Loucy (cell line): ENCODE results near the gene SCYL3.

ENCODE experiments used
- H2AFZ ChIP-seq: fragments of 200-600 bp; sonication (generic); 2 replicates; pipeline ENCODE4 v1.6.0; 2016; ENCODE audit warnings: antibody characterized with exemption, mild to moderate bottlenecking, low read length, moderate library complexity
- H3F3A ChIP-seq: fragments of 200-600 bp; 2 replicates; pipeline ENCODE4 v1.6.0; 2016; ENCODE audit warnings: antibody characterized with exemption, low read depth, mild to moderate bottlenecking
- H3K27me3 ChIP-seq: fragments of 200-600 bp; sonication (generic); 2 replicates; pipeline ENCODE4 v1.6.1; 2014; ENCODE audit warnings: low read length, mild to moderate bottlenecking; ENCODE audit not compliant: insufficient read depth, poor library complexity, severe bottlenecking
- H3K36me3 ChIP-seq: fragments of 200-600 bp; sonication (generic); 2 replicates; pipeline ENCODE4 v1.6.1; 2016; ENCODE audit warnings: low read length; ENCODE audit not compliant: insufficient read depth
- H3K4me1 ChIP-seq: fragments of 200-600 bp; sonication (generic); 2 replicates; pipeline ENCODE4 v1.5.1; 2014; ENCODE audit warnings: low read length, mild to moderate bottlenecking; ENCODE audit not compliant: insufficient read depth, poor library complexity, severe bottlenecking
- H3K4me2 ChIP-seq: fragments of 200-600 bp; sonication (generic); 2 replicates; pipeline ENCODE4 v1.6.0; 2014; ENCODE audit warnings: antibody characterized with exemption, low read length, low read depth, mild to moderate bottlenecking; ENCODE audit not compliant: poor library complexity, severe bottlenecking
- H3K4me3 ChIP-seq: fragments of 200-600 bp; sonication (generic); 2 replicates; pipeline ENCODE4 v1.5.1; 2014; ENCODE audit warnings: low read length, mild to moderate bottlenecking, mixed read lengths; ENCODE audit not compliant: poor library complexity, severe bottlenecking
- H3K79me2 ChIP-seq: fragments of 200-600 bp; sonication (generic); 2 replicates; pipeline ENCODE4 v1.6.1; 2014; ENCODE audit warnings: low read length; ENCODE audit not compliant: insufficient read depth
- H3K9ac ChIP-seq: fragments of 200-600 bp; sonication (generic); 2 replicates; pipeline ENCODE4 v1.6.0; 2014; ENCODE audit warnings: mild to moderate bottlenecking, low read depth, low read length, moderate library complexity; ENCODE audit not compliant: poor library complexity, severe bottlenecking
- H3K9me2 ChIP-seq: fragments of 200-600 bp; sonication (generic); replicated peaks from 2 replicates; pipeline ENCODE4 v1.6.1; 2016; ENCODE audit warnings: low read depth, low read length, mixed read lengths
- H3K9me3 ChIP-seq: fragments of 200-600 bp; sonication (generic); 2 replicates; pipeline ENCODE4 v1.6.1; 2014; ENCODE audit warnings: mild to moderate bottlenecking, antibody characterized with exemption, low read length, low read depth; ENCODE audit not compliant: insufficient read depth
- H4K20me1 ChIP-seq: fragments of 200-600 bp; sonication (generic); 2 replicates; pipeline ENCODE4 v1.6.0; 2014; ENCODE audit warnings: antibody characterized with exemption, low read length, mild to moderate bottlenecking; ENCODE audit not compliant: insufficient read depth, poor library complexity, severe bottlenecking
- CTCF ChIP-seq: fragments of 200-600 bp; sonication (generic); conservative IDR thresholded peaks from 2 replicates; pipeline ENCODE4 v1.5.1; 2014; ENCODE audit warnings: mild to moderate bottlenecking, antibody characterized with exemption, low read length
- EZH2phosphoT487 ChIP-seq: fragments of 200-600 bp; IDR thresholded peaks from 2 replicates; pipeline ENCODE4 v1.6.1; 2018; ENCODE audit warnings: antibody characterized with exemption, mild to moderate bottlenecking, moderate library complexity, borderline replicate concordance

The SCYL3 gene

GRCh38 chr1:169804941-169805340 lies 88.8 kb downstream of the SCYL3 start:
- Histone ChIP-seq H3F3A (no peaks in the 10 kb centered on the region), H2AFZ (no peak overlapping the region), H4K20me1 (no peaks in the 10 kb centered on the region), H3K36me3 (peaks cover 60% of the 10 kb centered on the region), H3K4me2 (no peak overlapping the region), H3K4me1 (peaks cover 36% of the 10 kb centered on the region), H3K79me2 (peaks cover 34% of the 10 kb centered on the region), H3K9me2 (no peaks in the 10 kb centered on the region), H3K9me3 (no peaks in the 10 kb centered on the region), H3K4me3 (no peak overlapping the region), H3K27me3 (no peaks in the 10 kb centered on the region), H3K9ac (no peak overlapping the region)
- TF ChIP-seq CTCF: no peak
- TF ChIP-seq EZH2phosphoT487: no peak

GRCh38 chr1:169802888-169803287 lies 90.8 kb downstream of the SCYL3 start:
- peak overlapping the region; percentile 8 for H3K4me3 ChIP-seq
- no peaks in the 10 kb centered on the region for H3K9me3 ChIP-seq
- H3K36me3 ChIP-seq: peaks cover 50% of the 10 kb centered on the region

More at GRCh38 chr1:169802888-169803287, 90.8 kb downstream of the SCYL3 start:
- no peaks in the 10 kb centered on the region for H3K27me3 ChIP-seq
- TF ChIP-seq EZH2phosphoT487 (no peak), CTCF (no peak)
- peak overlapping the region; percentile 80 for H3K4me2 ChIP-seq
- H2AFZ ChIP-seq: no peak overlapping the region
- H3K9me2 ChIP-seq: no peaks in the 10 kb centered on the region
- peaks cover 54% of the 10 kb centered on the region for H3K4me1 ChIP-seq
- H3K79me2 ChIP-seq: peaks cover 55% of the 10 kb centered on the region
- no peaks in the 10 kb centered on the region for H4K20me1 ChIP-seq
- peak overlapping the region; percentile 12 for H3K9ac ChIP-seq
- H3F3A ChIP-seq: no peaks in the 10 kb centered on the region
